HCT116 (cell line): ENCODE data around the gene RANBP17. TPM values are rescaled to one million over a fixed set of nuclear protein-coding genes. Genes with fewer than 3 reads are reported as not detected.

ENCODE experiments used
- ATAC-seq: fragments of 200-7000 bp; cut with Tn5 transposase; 2 replicates; pipeline ENCODE4 v1.9.1; 2020; ENCODE audit warnings: mild to moderate bottlenecking, moderate library complexity
- BruUV-seq: library from RNA; stranded (reverse); fragments of 400-500 nt; replicated peaks from 2 replicates; lab custom pipeline; 2021; lab: Mats Ljungman, UMichigan
- CTCF ChIA-PET: fragments of 300-600 bp; sonication (Branson Sonifier 250); formaldehyde crosslinking; loops from one replicate; lab custom pipeline; 2021; ENCODE audit warnings: antibody characterized with exemption; lab: Charles Lee
- POLR2A ChIA-PET: fragments of 300-600, 350-600 bp; sonication (Branson Sonifier 250); formaldehyde crosslinking; loops from one replicate; lab custom pipeline; 2021; ENCODE audit warnings: antibody characterized with exemption; lab: Charles Lee
- RAD21 ChIA-PET, 2 experiments: fragments of 300-600 bp; sonication (Branson Sonifier 250); formaldehyde crosslinking; loops; one replicate each; lab custom pipeline; 2023; ENCODE audit warnings: low total read pairs in 2 of 2; ENCODE audit not compliant: uncharacterized antibody in 2 of 2, unreplicated experiment in 2 of 2, low non-redundant PET in 1 of 2; lab: Charles Lee
- DNase-seq: peaks from one replicate; pipeline ENCODE4 v3.0.0-alpha.2; 2010; ENCODE audit warnings: low read depth, low spot score
- H2AFZ ChIP-seq: fragments of 200-600 bp; shearing (Covaris generic), sonication (generic); 2 replicates; pipeline ENCODE4 v1.6.1; 2017; ENCODE audit warnings: low read depth, mixed run types, mixed read lengths, antibody characterized with exemption, low read length; ENCODE audit not compliant: poor library complexity, severe bottlenecking
- H3K27ac ChIP-seq: 2 replicates; pipeline ENCODE4 v1.5.1; 2012; ENCODE audit warnings: low read depth, low read length
- H3K27me3 ChIP-seq: fragments of 200-600 bp; sonication (generic); 2 replicates; pipeline ENCODE4 v1.6.1; 2016; ENCODE audit warnings: mixed run types, low read length, mixed read lengths; ENCODE audit not compliant: insufficient read depth
- H3K36me3 ChIP-seq, 2 experiments: fragments of 200-500 bp in 1 of 2; fragments of 200-600 bp in 1 of 2; sonication (Bioruptor generic) in 1 of 2; sonication (generic) in 1 of 2; 2 replicates each; pipeline versions ENCODE4 v1.5.1 to v1.6.1; 2014 to 2016; ENCODE audit warnings: low read length in 2 of 2, inconsistent platforms in 1 of 2, mixed read lengths in 1 of 2, mixed run types in 1 of 2; ENCODE audit not compliant: insufficient read depth in 2 of 2, control insufficient read depth in 1 of 2
- H3K4me1 ChIP-seq, 2 experiments: fragments of 200-600 bp in 1 of 2; sonication (generic) in 1 of 2; 2 replicates each; pipeline versions ENCODE4 v1.5.1 to v1.6.1; 2012 to 2017; ENCODE audit warnings: low read length in 2 of 2, inconsistent platforms in 1 of 2, mild to moderate bottlenecking in 1 of 2, mixed read lengths in 1 of 2, mixed run types in 1 of 2, moderate library complexity in 1 of 2; ENCODE audit not compliant: insufficient read depth in 2 of 2, control insufficient read depth in 1 of 2
- H3K4me2 ChIP-seq: fragments of 200-600 bp; sonication (generic); 2 replicates; pipeline ENCODE4 v1.6.1; 2017; ENCODE audit warnings: mixed run types, low read length, mixed read lengths
- H3K4me3 ChIP-seq, 2 experiments: fragments of 200-600 bp in 1 of 2; sonication (generic) in 1 of 2; replicated peaks in 1 of 2; 2 replicates each; pipeline ENCODE4 v1.5.1; 2011 to 2016; ENCODE audit warnings: low read length in 2 of 2, control low read depth in 1 of 2, low read depth in 1 of 2, mild to moderate bottlenecking in 1 of 2, mixed read lengths in 1 of 2, mixed run types in 1 of 2
- H3K79me2 ChIP-seq: fragments of 200-600 bp; sonication (generic); 2 replicates; pipeline ENCODE4 v1.6.1; 2017; ENCODE audit warnings: mild to moderate bottlenecking, mixed run types, low read length, moderate library complexity, mixed read lengths; ENCODE audit not compliant: insufficient read depth
- H3K9ac ChIP-seq: fragments of 200-600 bp; sonication (generic); 2 replicates; pipeline ENCODE4 v1.6.1; 2016; ENCODE audit warnings: low read length, mixed read lengths
- H3K9me2 ChIP-seq: fragments of 200-600 bp; sonication (generic), shearing (Covaris generic); 2 replicates; pipeline ENCODE4 v1.6.1; 2017; ENCODE audit warnings: mixed run types, mild to moderate bottlenecking, moderate library complexity; ENCODE audit not compliant: insufficient read depth
- H3K9me3 ChIP-seq, 2 experiments: fragments of 200-500 bp in 1 of 2; fragments of 200-600 bp in 1 of 2; sonication (Bioruptor generic) in 1 of 2; sonication (generic) in 1 of 2; 2 replicates each; pipeline ENCODE4 v1.6.1; 2014 to 2017; ENCODE audit warnings: low read length in 2 of 2, mixed read lengths in 2 of 2, inconsistent platforms in 1 of 2, low read depth in 1 of 2, mild to moderate bottlenecking in 1 of 2, mixed run types in 1 of 2, moderate library complexity in 1 of 2; ENCODE audit not compliant: control insufficient read depth in 1 of 2, insufficient read depth in 1 of 2
- H4K20me1 ChIP-seq: fragments of 200-600 bp; sonication (generic), shearing (Covaris generic); 2 replicates; pipeline ENCODE4 v1.6.1; 2017; ENCODE audit warnings: mixed run types, mild to moderate bottlenecking, moderate library complexity; ENCODE audit not compliant: insufficient read depth
- CBX3 ChIP-seq: IDR thresholded peaks from 2 replicates; pipeline ENCODE4 v1.6.1; 2012; ENCODE audit warnings: low read depth
- EZH2phosphoT487 ChIP-seq: fragments of 200-600 bp; IDR thresholded peaks from 2 replicates; pipeline ENCODE4 v1.6.1; 2018; ENCODE audit warnings: antibody characterized with exemption, borderline replicate concordance
- FOSL1 ChIP-seq: IDR thresholded peaks from 2 replicates; pipeline ENCODE4 v1.6.1; 2012; ENCODE audit warnings: low read depth
- JUND ChIP-seq: IDR thresholded peaks from 2 replicates; pipeline ENCODE4 v1.6.1; 2012
- MAX ChIP-seq: IDR thresholded peaks from 2 replicates; pipeline ENCODE4 v1.6.1; 2012
- POLR2AphosphoS5 ChIP-seq: IDR thresholded peaks from 2 replicates; pipeline ENCODE4 v1.6.1; 2011; ENCODE audit warnings: mild to moderate bottlenecking, low read depth, low read length, moderate library complexity
- RAD21 ChIP-seq: IDR thresholded peaks from 2 replicates; pipeline ENCODE4 v1.6.1; 2012; ENCODE audit warnings: low read depth, mild to moderate bottlenecking
- ZBTB33 ChIP-seq: IDR thresholded peaks from 2 replicates; pipeline ENCODE4 v1.6.1; 2011; ENCODE audit warnings: mild to moderate bottlenecking, low read length, moderate library complexity; ENCODE audit not compliant: insufficient replicate concordance; ENCODE audit errors: extremely low read depth
- intact Hi-C: fragments of 100-400 bp; cut with micrococcal nuclease; formaldehyde crosslinking; loops from 2 replicates; pipeline ENCODE4 v1.10.0; 2022
- total RNA-seq: library from RNA; stranded (reverse); gene quantifications from one replicate; pipeline ENCODE4 v1.2.1, GENCODE V29; 2021; ENCODE audit not compliant: unreplicated experiment

The RANBP17 gene
- total RNA-seq, 1 experiment from 2014 or later: 18.2 TPM

GRCh38 chr5:171285465-171285864 is 423.6 kb downstream of the RANBP17 start:
- Histone ChIP-seq H3K27me3 (no peaks in the 10 kb centered on the region), H3K4me3 (no peak overlapping the region), H3K36me3 (no peaks in the 10 kb centered on the region), H3K4me2 (no peak overlapping the region), H3K9me3 (no peaks in the 10 kb centered on the region), H2AFZ (no peak overlapping the region), H3K4me1 (peaks cover 0 to 10% of the 10 kb centered on the region in 2 experiments; a peak in 2 of 4 replicates), H3K9me2 (no peaks in the 10 kb centered on the region), H3K9ac (no peak overlapping the region), H4K20me1 (no peaks in the 10 kb centered on the region), H3K79me2 (no peaks in the 10 kb centered on the region), H3K27ac (no peak overlapping the region)
- DNase-seq (no peak), ATAC-seq (no peak)
- intact Hi-C loops: no loop called here
- no TSS peak for BruUV-seq
- ChIA-PET RAD21 (no interaction called here), CTCF (no interaction called here), POLR2A (no interaction called here)
- no peak for TF ChIP-seq FOSL1

GRCh38 chr5:171288066-171288465 is 426.2 kb downstream of the RANBP17 start:
- H3K36me3 ChIP-seq: no peaks in the 10 kb centered on the region
- ChIA-PET CTCF (no interaction called here), POLR2A (no interaction called here), RAD21 (no interaction called here)
- no peak overlapping the region for H3K27ac ChIP-seq
- intact Hi-C loops: no loop called here
- H3K4me1 ChIP-seq: peaks cover 0 to 10% of the 10 kb centered on the region in 2 experiments; a peak in 2 of 4 replicates
- no TSS peak for BruUV-seq
- H2AFZ ChIP-seq: no peak overlapping the region
- H3K9ac ChIP-seq: no peak overlapping the region
- ATAC-seq: no peak
- H3K9me3 ChIP-seq: no peaks in the 10 kb centered on the region
- TF ChIP-seq EZH2phosphoT487: no peak
- TF ChIP-seq RAD21: no peak
- no peak for TF ChIP-seq FOSL1
- no peak for TF ChIP-seq POLR2AphosphoS5
- no peak for TF ChIP-seq CBX3
- no peak for TF ChIP-seq ZBTB33
- no peak for TF ChIP-seq MAX
- no peak for TF ChIP-seq JUND
- DNase-seq: no peak
- H3K9me2 ChIP-seq: no peaks in the 10 kb centered on the region
- H3K4me2 ChIP-seq: no peak overlapping the region
- H3K79me2 ChIP-seq: no peaks in the 10 kb centered on the region
- no peak overlapping the region for H3K4me3 ChIP-seq
- H3K27me3 ChIP-seq: no peaks in the 10 kb centered on the region
- H4K20me1 ChIP-seq: no peaks in the 10 kb centered on the region
